Chondrocyte (in vitro differentiated cells): ENCODE data around the gene ATG7. TPM values are rescaled to one million over a fixed set of nuclear protein-coding genes. Genes with fewer than 3 reads are reported as not detected.
"Not testable (repeated sequence)": the region's sequence is repeated elsewhere in the genome, so short reads cannot be mapped to it uniquely, and the experiment has no call there.

ENCODE experiments used
- DNase-seq: peaks from one replicate; pipeline ENCODE4 v3.0.0; 2021; ENCODE audit warnings: mixed read lengths, low spot score
- H3K27ac Mint-ChIP-seq: one replicate; pipeline ENCODE4 v1.8.0; 2021; ENCODE audit warnings: mild to moderate bottlenecking, moderate library complexity, mixed read lengths; ENCODE audit not compliant: unreplicated experiment
- H3K27me3 Mint-ChIP-seq: 2 replicates; pipeline ENCODE4 v1.8.0; 2021; ENCODE audit warnings: low read depth, mixed read lengths
- H3K36me3 Mint-ChIP-seq: 2 replicates; pipeline ENCODE4 v1.8.0; 2021; ENCODE audit warnings: low read depth, mixed read lengths
- H3K4me1 Mint-ChIP-seq: 2 replicates; pipeline ENCODE4 v1.8.0; 2021; ENCODE audit warnings: low read depth, mild to moderate bottlenecking, mixed read lengths
- H3K4me3 Mint-ChIP-seq: one replicate; pipeline ENCODE4 v1.8.0; 2021; ENCODE audit warnings: mild to moderate bottlenecking, moderate library complexity, mixed read lengths; ENCODE audit not compliant: unreplicated experiment
- H3K9me3 Mint-ChIP-seq: 2 replicates; pipeline ENCODE4 v1.8.0; 2021; ENCODE audit warnings: low read depth, mixed read lengths
- total RNA-seq: library from RNA; stranded (reverse); gene quantifications from 3 replicates; pipeline ENCODE4 v1.2.1, GENCODE V29; 2021
- TF ChIP-seq, protein P1 (sequence below): fragments of 200-600 bp; sonication (generic); IDR thresholded peaks from 2 replicates; pipeline ENCODE4 v1.5.0; 2021; ENCODE audit warnings: antibody characterized with exemption, mild to moderate bottlenecking, moderate library complexity

The ATG7 gene
- total RNA-seq, 1 donor from 2014 or later = 27.4 TPM

- H3K4me3 Mint-ChIP-seq = no peak overlapping the region
- peak overlapping the region; percentile 90 for H3K27ac Mint-ChIP-seq
- TF ChIP-seq, protein P1, sequence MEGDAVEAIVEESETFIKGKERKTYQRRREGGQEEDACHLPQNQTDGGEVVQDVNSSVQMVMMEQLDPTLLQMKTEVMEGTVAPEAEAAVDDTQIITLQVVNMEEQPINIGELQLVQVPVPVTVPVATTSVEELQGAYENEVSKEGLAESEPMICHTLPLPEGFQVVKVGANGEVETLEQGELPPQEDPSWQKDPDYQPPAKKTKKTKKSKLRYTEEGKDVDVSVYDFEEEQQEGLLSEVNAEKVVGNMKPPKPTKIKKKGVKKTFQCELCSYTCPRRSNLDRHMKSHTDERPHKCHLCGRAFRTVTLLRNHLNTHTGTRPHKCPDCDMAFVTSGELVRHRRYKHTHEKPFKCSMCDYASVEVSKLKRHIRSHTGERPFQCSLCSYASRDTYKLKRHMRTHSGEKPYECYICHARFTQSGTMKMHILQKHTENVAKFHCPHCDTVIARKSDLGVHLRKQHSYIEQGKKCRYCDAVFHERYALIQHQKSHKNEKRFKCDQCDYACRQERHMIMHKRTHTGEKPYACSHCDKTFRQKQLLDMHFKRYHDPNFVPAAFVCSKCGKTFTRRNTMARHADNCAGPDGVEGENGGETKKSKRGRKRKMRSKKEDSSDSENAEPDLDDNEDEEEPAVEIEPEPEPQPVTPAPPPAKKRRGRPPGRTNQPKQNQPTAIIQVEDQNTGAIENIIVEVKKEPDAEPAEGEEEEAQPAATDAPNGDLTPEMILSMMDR = no peak
- H3K36me3 Mint-ChIP-seq = no peaks in the 10 kb centered on the region
- H3K27me3 Mint-ChIP-seq = no peaks in the 10 kb centered on the region
- H3K4me1 Mint-ChIP-seq = peaks cover 61% of the 10 kb centered on the region
- H3K9me3 Mint-ChIP-seq = peaks cover 4% of the 10 kb centered on the region
- no peak for DNase-seq
These were observed 165.3 kb downstream of the ATG7 start for GRCh38 chr3:11437506-11437905.

DNA sequence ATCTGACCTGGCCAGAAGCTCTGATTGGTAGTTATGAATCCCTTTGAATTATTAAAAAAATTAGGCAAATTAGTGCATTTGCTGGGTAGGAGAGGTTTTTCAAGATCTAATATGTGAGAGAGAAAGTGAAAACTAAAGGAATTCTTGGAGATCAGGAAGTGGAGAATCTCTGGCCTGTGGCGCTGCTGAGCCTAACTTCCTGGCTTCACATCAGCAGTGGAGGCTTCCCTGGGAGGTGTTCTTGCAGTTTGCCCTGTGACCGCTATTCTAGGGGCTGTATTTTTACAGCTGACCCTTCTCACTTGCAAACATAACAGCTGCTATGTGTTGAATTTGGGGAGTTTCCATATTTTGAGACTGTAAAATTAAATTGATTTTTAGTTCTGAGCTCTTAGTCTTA is 166.4 kb downstream of the ATG7 start:
- no peak for DNase-seq
- peaks cover 3% of the 10 kb centered on the region for H3K36me3 Mint-ChIP-seq
- no peaks in the 10 kb centered on the region for H3K27me3 Mint-ChIP-seq
- TF ChIP-seq, protein P1 = peak; percentile 71
- peak overlapping the region; percentile 17 for H3K4me3 Mint-ChIP-seq
- peaks cover 4% of the 10 kb centered on the region for H3K9me3 Mint-ChIP-seq
- peaks cover 59% of the 10 kb centered on the region for H3K4me1 Mint-ChIP-seq
- H3K27ac Mint-ChIP-seq = peak overlapping the region; percentile 90

- not testable (repeated sequence) for H3K36me3 Mint-ChIP-seq, H3K27ac Mint-ChIP-seq, H3K4me3 Mint-ChIP-seq, DNase-seq, H3K27me3 Mint-ChIP-seq
- peaks cover 11% of the 10 kb centered on the region for H3K9me3 Mint-ChIP-seq
- H3K4me1 Mint-ChIP-seq = peaks cover 64% of the 10 kb centered on the region
These were observed 169.1 kb downstream of the ATG7 start for GRCh38 chr3:11441346-11441745.

DNA sequence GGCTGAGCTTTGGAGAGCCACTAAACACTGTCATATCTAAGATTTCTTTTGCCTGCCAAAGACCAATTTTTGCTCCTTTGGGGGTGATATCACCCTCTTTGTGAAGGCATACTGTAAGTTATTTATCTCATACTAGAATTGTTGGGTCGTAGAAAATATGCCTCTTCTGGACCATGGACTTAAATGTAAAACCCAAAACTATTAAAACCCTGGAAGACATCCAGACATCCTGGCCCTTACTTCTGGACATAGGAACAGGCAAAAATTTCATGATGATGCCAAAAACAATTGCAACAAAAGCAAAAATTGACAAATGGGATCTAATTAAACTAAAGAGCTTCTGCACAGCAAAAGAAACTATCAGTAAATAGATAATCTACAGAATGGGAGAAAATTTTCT is 172.2 kb downstream of the ATG7 start:
- H3K36me3 Mint-ChIP-seq = peaks cover 3% of the 10 kb centered on the region
- H3K4me1 Mint-ChIP-seq = peaks cover 47% of the 10 kb centered on the region
- peaks cover 8% of the 10 kb centered on the region for H3K9me3 Mint-ChIP-seq
- TF ChIP-seq, protein P1 = no peak
- H3K27me3 Mint-ChIP-seq = no peaks in the 10 kb centered on the region
- no peak overlapping the region for H3K4me3 Mint-ChIP-seq
- DNase-seq = no peak
- H3K27ac Mint-ChIP-seq = peak overlapping the region; percentile 25

- not testable (repeated sequence) for H3K36me3 Mint-ChIP-seq, H3K9me3 Mint-ChIP-seq, DNase-seq, H3K4me3 Mint-ChIP-seq, H3K27me3 Mint-ChIP-seq
- H3K27ac Mint-ChIP-seq = peak overlapping the region; percentile 32
- peaks cover 41% of the 10 kb centered on the region for H3K4me1 Mint-ChIP-seq
These were observed 173.0 kb downstream of the ATG7 start for GRCh38 chr3:11445193-11445592.

DNA sequence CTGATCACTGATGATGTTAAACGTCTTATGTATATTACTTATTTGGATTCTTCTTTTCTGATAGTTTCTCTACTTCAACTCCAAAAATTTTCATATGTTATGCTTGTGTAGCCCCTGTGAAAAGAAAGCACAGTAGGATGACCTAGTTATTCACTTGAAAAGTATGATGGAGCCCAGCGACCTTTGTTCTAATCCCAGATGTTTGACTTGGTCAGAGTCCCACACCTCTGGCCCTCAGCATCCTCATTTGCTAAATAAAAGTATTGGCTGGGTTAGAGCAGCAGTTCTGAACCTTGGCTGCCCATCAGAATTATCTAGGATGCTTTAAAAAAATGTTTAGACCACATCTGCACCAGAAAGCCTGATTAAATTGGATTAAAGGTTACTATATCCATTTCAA is 173.7 kb downstream of the ATG7 start:
- H3K4me3 Mint-ChIP-seq = no peak overlapping the region
- no peaks in the 10 kb centered on the region for H3K27me3 Mint-ChIP-seq
- TF ChIP-seq, protein P1 = no peak
- H3K36me3 Mint-ChIP-seq = peaks cover 3% of the 10 kb centered on the region
- peaks cover 7% of the 10 kb centered on the region for H3K9me3 Mint-ChIP-seq
- DNase-seq = no peak
- peak overlapping the region; percentile 52 for H3K27ac Mint-ChIP-seq
- peaks cover 41% of the 10 kb centered on the region for H3K4me1 Mint-ChIP-seq
